Measurements from ENCODE around the gene ZNF837.

The ZNF837 gene

GRCh38 chr19:58380662-58381459 lies at the start of gene ZNF837:
TSS of gene ZNF837 (minus strand) at chr19:58381030. CDS start at chr19:58369332, 11,698 bp downstream.
- Histone ChIP-seq H3K27ac (ENCODE audit: low read depth, low read length) (peak within 1 kb of the TSS; percentile 67), H3F3A (ENCODE audit: control insufficient read depth, insufficient read depth) (no peaks in the 10 kb centered on the region), H3K9me2 (replicated peaks; ENCODE audit: control insufficient read depth, low read length) (no peaks in the 10 kb centered on the region), H3K4me1 (ENCODE audit: control insufficient read depth, low read length) (peaks cover 35% of the 10 kb centered on the region), H3K79me2 (ENCODE audit: control insufficient read depth, low read length) (peaks cover 35% of the 10 kb centered on the region), H4K20me1 (ENCODE audit: control insufficient read depth, insufficient read depth, low read depth, low read length) (no peaks in the 10 kb centered on the region), H3K36me3 (ENCODE audit: control insufficient read depth, low read length) (no peaks in the 10 kb centered on the region), H3K27me3 (ENCODE audit: control insufficient read depth, low read length) (no peaks in the 10 kb centered on the region), H3K9me3 (ENCODE audit: control insufficient read depth, insufficient read depth, low read length) (no peaks in the 10 kb centered on the region), H3K4me3 (ENCODE audit: low read length) (peak within 1 kb of the TSS; percentile 75), H3K4me2 (ENCODE audit: low read length) (peak within 1 kb of the TSS; percentile 82)
- no peak for TF ChIP-seq CTCF (IDR thresholded peaks at IDR 0.05; ENCODE audit: low read depth, low read length, poor library complexity, severe bottlenecking)

- Histone ChIP-seq H3K9me3 (ENCODE audit: control insufficient read depth, insufficient read depth, low read length) (peaks cover 38% of the 10 kb centered on the region), H3K79me2 (ENCODE audit: control insufficient read depth, low read length) (no peaks in the 10 kb centered on the region), H3K27ac (ENCODE audit: low read depth, low read length) (no peak overlapping the region), H4K20me1 (ENCODE audit: control insufficient read depth, insufficient read depth, low read depth, low read length) (no peaks in the 10 kb centered on the region), H3K27me3 (ENCODE audit: control insufficient read depth, low read length) (no peaks in the 10 kb centered on the region), H3K4me3 (ENCODE audit: low read length) (no peak overlapping the region), H3K36me3 (ENCODE audit: control insufficient read depth, low read length) (peaks cover 20% of the 10 kb centered on the region), H3K4me2 (ENCODE audit: low read length) (no peak overlapping the region), H3F3A (ENCODE audit: control insufficient read depth, insufficient read depth) (no peaks in the 10 kb centered on the region), H3K9me2 (replicated peaks; ENCODE audit: control insufficient read depth, low read length) (no peaks in the 10 kb centered on the region), H3K4me1 (ENCODE audit: control insufficient read depth, low read length) (no peaks in the 10 kb centered on the region)
- no peak for TF ChIP-seq EZH2phosphoT487 (IDR thresholded peaks at IDR 0.05; ENCODE audit: borderline replicate concordance, low read length)
- no peak for TF ChIP-seq CTCF (IDR thresholded peaks at IDR 0.05; ENCODE audit: low read depth, low read length, poor library complexity, severe bottlenecking)
Measured at GRCh38 chr19:58429745-58430144, 48.9 kb upstream of the ZNF837 start.

DNA sequence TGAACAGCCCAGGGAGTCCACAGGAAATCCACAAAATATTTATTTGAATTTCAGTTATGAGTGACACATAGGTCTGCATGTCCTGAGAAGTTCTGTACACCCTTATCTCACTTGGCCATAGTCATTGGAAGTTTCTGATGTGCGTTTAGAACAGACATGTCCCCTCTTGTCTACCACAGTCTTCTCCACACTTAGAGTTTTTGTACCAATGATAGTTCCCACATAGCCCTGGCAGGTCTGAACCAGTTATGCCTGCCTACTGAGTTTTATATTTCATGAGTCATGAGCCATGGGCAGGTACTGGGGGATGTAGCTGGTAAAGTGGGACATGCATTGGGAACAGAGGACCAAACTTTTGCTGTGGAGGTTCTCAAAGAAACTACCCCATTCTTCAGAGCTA lies 47.8 kb upstream of the ZNF837 start:
- Histone ChIP-seq H3K9me2 (replicated peaks; ENCODE audit: control insufficient read depth, low read length) (no peaks in the 10 kb centered on the region), H3K27ac (ENCODE audit: low read depth, low read length) (no peak overlapping the region), H3K36me3 (ENCODE audit: control insufficient read depth, low read length) (peaks cover 9% of the 10 kb centered on the region), H3K4me2 (ENCODE audit: low read length) (no peak overlapping the region), H3F3A (ENCODE audit: control insufficient read depth, insufficient read depth) (no peaks in the 10 kb centered on the region), H3K4me3 (ENCODE audit: low read length) (no peak overlapping the region), H3K4me1 (ENCODE audit: control insufficient read depth, low read length) (no peaks in the 10 kb centered on the region), H3K27me3 (ENCODE audit: control insufficient read depth, low read length) (no peaks in the 10 kb centered on the region), H3K9me3 (ENCODE audit: control insufficient read depth, insufficient read depth, low read length) (peaks cover 27% of the 10 kb centered on the region), H3K79me2 (ENCODE audit: control insufficient read depth, low read length) (no peaks in the 10 kb centered on the region), H4K20me1 (ENCODE audit: control insufficient read depth, insufficient read depth, low read depth, low read length) (no peaks in the 10 kb centered on the region)
- TF ChIP-seq CTCF (IDR thresholded peaks at IDR 0.05; ENCODE audit: low read depth, low read length, poor library complexity, severe bottlenecking) = no peak
- no peak for TF ChIP-seq EZH2phosphoT487 (IDR thresholded peaks at IDR 0.05; ENCODE audit: borderline replicate concordance, low read length)
